Activated CD8-positive, alpha-beta memory T cell treated with anti-CD3 and anti-CD28 coated beads, Interleukin-2, amount 50 U/mL, for 4 hours (primary cell): ENCODE data around the gene TBC1D20.
"Not testable (repeated sequence)": the region's sequence is repeated elsewhere in the genome, so short reads cannot be mapped to it uniquely, and the experiment has no call there.

ENCODE experiments used
- DNase-seq: peaks from one replicate; pipeline ENCODE4 v3.0.0-alpha.2; 2020

Gene TBC1D20

GRCh38 chr20:400128-400453 lies 62.2 kb downstream of the TBC1D20 start:
- DNase-seq, result no peak

GRCh38 chr20:399182-399707 lies 63.1 kb downstream of the TBC1D20 start:
- no peak for DNase-seq

GRCh38 chr20:397432-398237 lies 64.7 kb downstream of the TBC1D20 start:
- no peak for DNase-seq

GRCh38 chr20:396619-397431 lies 65.5 kb downstream of the TBC1D20 start:
- no peak for DNase-seq

GRCh38 chr20:396252-396618 lies 66.1 kb downstream of the TBC1D20 start:
- no peak for DNase-seq

GRCh38 chr20:393296-393695 lies 69.0 kb downstream of the TBC1D20 start:
- DNase-seq, result not testable (repeated sequence)

- DNase-seq, result no peak
These were observed 71.2 kb downstream of the TBC1D20 start for GRCh38 chr20:391041-391711.

GRCh38 chr20:389220-389619 lies 73.1 kb downstream of the TBC1D20 start:
- DNase-seq, result no peak

- DNase-seq, result no peak
These were observed 74.0 kb downstream of the TBC1D20 start for GRCh38 chr20:388034-388994.

- no peak for DNase-seq
These were observed 74.8 kb downstream of the TBC1D20 start for GRCh38 chr20:387520-387919.

GRCh38 chr20:386634-387033 lies 75.7 kb downstream of the TBC1D20 start:
- not testable (repeated sequence) for DNase-seq
